HG02938 (cell line): Measurements from ENCODE around the gene NFATC4.
A peak's percentile ranks its signal among the peaks of the same experiment; 100 is the strongest.
"Not testable (repeated sequence)": the region's sequence is repeated elsewhere in the genome, so short reads cannot be mapped to it uniquely, and the experiment has no call there.

Experiments used
- ATAC-seq: cut with Tn5 transposase; IDR thresholded peaks from one replicate; pipeline ENCODE4 v1.9.1; 2021; ENCODE audit warnings: mild to moderate bottlenecking, moderate library complexity; ENCODE audit not compliant: unreplicated experiment

NFATC4 gene

GRCh38 chr14:24366721-24367513, 1.1 kb upstream of the NFATC4 start:
- peak; percentile 46 for ATAC-seq

DNA sequence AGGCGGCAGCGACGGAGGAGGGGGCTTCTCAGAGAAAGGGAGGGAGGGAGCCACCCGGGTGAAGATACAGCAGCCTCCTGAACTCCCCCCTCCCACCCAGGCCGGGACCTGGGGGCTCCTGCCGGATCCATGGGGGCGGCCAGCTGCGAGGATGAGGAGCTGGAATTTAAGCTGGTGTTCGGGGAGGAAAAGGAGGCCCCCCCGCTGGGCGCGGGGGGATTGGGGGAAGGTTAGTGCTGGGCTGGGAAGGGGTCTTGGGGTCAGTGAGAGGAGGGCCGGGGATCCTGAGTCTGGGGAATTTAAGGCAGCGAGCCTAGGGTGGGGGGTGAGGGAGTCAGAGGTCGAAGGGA, 203 bp downstream of the NFATC4 start:
- ATAC-seq, result no peak

GRCh38 chr14:24368562-24369252, 723 bp downstream of the NFATC4 start:
- ATAC-seq, result no peak

DNA sequence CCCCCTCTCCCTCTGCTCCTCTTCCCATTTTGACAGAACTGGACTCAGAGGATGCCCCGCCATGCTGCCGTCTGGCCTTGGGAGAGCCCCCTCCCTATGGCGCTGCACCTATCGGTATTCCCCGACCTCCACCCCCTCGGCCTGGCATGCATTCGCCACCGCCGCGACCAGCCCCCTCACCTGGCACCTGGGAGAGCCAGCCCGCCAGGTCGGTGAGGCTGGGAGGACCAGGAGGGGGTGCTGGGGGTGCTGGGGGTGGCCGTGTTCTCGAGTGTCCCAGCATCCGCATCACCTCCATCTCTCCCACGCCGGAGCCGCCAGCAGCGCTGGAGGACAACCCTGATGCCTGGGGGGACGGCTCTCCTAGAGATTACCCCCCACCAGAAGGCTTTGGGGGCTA, 1.5 kb downstream of the NFATC4 start:
- no peak for ATAC-seq

GRCh38 chr14:24369907-24370687, 2.1 kb downstream of the NFATC4 start:
- ATAC-seq, result no peak

GRCh38 chr14:24370748-24371147, 2.8 kb downstream of the NFATC4 start:
- ATAC-seq, result no peak

GRCh38 chr14:24371605-24372004, 3.6 kb downstream of the NFATC4 start:
- ATAC-seq, result not testable (repeated sequence)

GRCh38 chr14:24372701-24373416, 4.9 kb downstream of the NFATC4 start:
- no peak for ATAC-seq

- no peak for ATAC-seq
These were observed 8.6 kb downstream of the NFATC4 start for GRCh38 chr14:24376448-24377070.

GRCh38 chr14:24377126-24377525, 9.1 kb downstream of the NFATC4 start:
- no peak for ATAC-seq

- ATAC-seq, result no peak
These were observed 9.7 kb downstream of the NFATC4 start for GRCh38 chr14:24377657-24378056.

GRCh38 chr14:24378327-24378726, 10.3 kb downstream of the NFATC4 start:
- ATAC-seq, result no peak

DNA sequence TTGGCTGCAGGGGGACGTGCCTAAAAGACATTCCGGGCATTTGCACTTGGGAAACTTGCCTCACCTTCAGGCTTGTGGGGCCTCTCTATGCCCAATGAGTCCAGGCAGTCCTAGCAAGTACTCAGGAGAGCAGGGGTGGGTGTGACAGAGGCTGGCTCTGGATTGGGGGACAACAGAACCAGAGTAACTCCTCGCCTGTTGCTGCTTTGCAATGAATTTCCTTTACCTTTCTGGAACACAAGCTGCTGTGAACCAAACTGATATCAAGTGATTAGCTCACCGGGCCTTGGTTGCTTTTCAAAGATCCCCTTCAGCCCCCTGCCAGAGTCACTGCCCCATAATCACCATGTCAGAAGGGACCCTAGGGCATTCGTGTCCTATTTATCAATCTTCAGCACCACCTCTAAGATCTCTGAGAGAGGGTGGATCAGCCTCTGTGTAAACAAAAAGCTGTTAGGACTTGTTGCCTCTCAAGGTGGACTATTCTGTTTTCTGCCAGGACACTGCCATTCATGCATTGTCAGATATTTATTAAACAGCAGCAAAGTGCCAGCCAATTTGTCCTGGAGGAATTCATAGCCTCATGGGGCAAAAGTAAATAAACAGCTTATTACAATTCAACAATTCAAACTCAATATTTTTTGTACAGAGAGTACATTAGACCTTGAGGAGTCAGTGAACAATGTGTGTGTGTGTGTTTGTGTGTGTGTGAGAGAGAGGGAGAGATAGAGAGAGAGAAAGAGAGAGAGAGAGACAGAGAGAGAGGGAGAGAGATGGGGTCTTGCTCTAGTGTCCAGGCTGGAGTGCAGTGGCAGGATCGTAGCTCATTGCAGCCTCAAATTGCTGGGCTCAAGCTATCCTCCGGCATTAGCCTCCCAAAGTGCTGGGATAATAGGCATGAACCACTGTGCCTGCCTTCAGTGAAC, 11.3 kb downstream of the NFATC4 start:
- ATAC-seq, result no peak

DNA sequence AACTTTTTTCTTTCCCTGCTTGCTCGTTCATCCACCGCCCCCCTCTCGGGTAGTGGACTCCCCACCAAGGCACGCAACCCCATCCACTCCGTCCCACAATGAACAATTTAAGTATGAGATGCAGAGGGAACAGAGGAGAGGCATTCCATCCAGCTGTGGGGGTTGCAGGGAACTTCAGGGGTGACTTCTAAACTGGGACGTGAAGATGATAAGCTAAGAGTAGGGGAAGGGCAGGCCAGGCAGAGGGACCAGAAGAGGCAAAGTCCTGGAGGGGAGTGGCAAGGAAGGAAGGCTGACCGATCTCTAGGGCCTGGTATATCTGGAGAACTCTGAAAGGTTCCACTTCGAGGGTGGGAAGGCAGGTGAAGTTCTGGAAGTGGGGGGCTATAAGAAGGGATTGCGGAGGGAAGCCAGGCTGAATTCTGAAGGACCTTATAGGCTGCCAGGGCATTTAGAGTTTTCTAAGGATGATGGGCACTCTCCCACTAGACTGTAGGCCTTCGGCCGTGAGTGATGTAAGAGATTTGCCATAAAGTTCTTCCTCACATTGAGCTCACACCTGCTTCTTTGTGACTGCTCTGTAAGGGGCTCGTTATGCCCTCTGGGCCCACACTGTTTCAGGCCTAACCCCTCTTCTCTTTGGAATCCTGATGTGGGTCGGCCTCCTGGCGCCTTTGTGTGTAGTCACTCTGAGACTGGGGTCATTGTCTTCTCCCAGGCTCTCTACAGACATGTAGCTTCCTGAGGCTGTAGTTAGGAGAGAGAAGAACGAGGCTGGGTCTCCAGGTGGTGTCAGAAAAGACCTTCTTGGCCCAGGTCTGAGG, 12.1 kb downstream of the NFATC4 start:
- no peak for ATAC-seq

DNA sequence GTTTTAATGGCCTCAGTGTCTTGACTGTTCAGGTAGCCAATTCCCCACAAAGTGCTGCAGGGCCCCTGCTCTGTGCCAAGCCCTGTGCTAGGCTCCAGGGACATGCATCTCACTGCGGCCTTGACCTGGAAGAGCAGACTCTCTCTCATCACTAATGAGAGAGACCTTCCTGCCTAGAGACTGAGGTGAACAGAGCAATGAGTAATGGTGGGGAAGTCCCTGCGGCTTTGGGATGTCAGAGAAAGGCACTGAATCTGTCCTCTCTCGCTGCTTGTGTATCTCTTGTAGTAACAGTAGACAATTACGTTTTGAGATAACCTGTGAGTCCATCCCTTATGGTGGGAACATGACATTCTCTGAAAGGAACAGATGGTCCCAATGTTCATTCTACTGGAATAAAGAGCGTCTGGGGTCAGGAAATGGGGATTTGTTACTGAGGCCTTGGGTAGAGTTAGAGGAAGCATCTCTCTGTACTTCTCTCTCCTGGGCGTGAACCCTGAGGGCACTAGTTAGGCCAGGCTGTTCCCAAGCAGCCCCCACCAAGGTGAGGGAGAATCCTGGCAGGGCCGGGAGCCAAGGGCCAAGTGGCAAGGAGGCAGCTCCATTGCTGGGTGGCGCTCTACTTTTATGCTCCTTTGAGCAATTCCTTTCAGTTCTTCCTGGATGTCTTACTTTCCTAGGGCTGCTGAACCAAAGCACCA, 13.5 kb downstream of the NFATC4 start:
- ATAC-seq, result no peak

- ATAC-seq, result no peak
These were observed 14.0 kb downstream of the NFATC4 start for GRCh38 chr14:24382064-24382371.

- no peak for ATAC-seq
These were observed 16.2 kb downstream of the NFATC4 start for GRCh38 chr14:24384169-24384568.

DNA sequence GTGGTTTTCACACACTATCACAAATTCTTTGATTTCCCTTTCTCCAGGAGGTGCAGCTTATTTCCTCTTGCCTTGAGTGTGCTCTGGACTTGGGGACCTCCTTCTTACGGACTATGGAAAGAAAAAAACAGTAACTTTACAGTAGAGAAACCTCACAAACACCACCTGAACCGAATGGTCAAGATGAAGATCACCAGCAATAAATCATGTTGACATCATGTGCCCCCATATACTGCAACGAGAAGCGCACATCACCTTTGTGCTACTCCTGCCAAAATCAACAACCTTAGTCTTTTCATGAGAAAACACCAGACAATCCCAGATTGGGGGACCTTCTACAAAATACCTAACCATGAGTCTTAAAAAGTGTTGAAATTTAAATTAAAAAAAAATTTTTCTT, 17.5 kb downstream of the NFATC4 start:
- ATAC-seq, result no peak
